Mesothelial cell of epicardium (in vitro differentiated cells): ENCODE results near the gene TRPV4. TPM values are rescaled to one million over a fixed set of nuclear protein-coding genes. Genes with fewer than 3 reads are reported as not detected.

Experiments
- DNase-seq, 2 experiments: peaks; one replicate each; pipeline ENCODE4 v3.0.0; 2021; ENCODE audit warnings: low spot score in 2 of 2; ENCODE audit not compliant: unreplicated experiment in 2 of 2
- H3K27ac Mint-ChIP-seq: 2 replicates; pipeline ENCODE4 v1.8.0; 2021; ENCODE audit warnings: mixed read lengths
- H3K27me3 Mint-ChIP-seq: 2 replicates; pipeline ENCODE4 v1.8.0; 2021; ENCODE audit warnings: low read depth, mixed read lengths
- H3K36me3 Mint-ChIP-seq: 2 replicates; pipeline ENCODE4 v1.8.0; 2021; ENCODE audit warnings: mixed read lengths
- H3K4me1 Mint-ChIP-seq: 2 replicates; pipeline ENCODE4 v1.8.0; 2021; ENCODE audit warnings: mixed read lengths
- H3K4me3 Mint-ChIP-seq: 2 replicates; pipeline ENCODE4 v1.8.0; 2021; ENCODE audit warnings: mild to moderate bottlenecking, moderate library complexity, mixed read lengths
- H3K9me3 Mint-ChIP-seq: 2 replicates; pipeline ENCODE4 v1.8.0; 2021; ENCODE audit warnings: mixed read lengths
- total RNA-seq: library from RNA; stranded (reverse); gene quantifications from 3 replicates; pipeline ENCODE4 v1.2.1, GENCODE V29; 2021
- TF ChIP-seq, protein P1 (sequence below): fragments of 200-600 bp; sonication (generic); IDR thresholded peaks from one replicate; pipeline ENCODE4 v1.5.0; 2021; ENCODE audit warnings: antibody characterized with exemption; ENCODE audit not compliant: unreplicated experiment

TRPV4 gene
- total RNA-seq, 1 donor from 2014 or later, result 4.1 TPM

DNA sequence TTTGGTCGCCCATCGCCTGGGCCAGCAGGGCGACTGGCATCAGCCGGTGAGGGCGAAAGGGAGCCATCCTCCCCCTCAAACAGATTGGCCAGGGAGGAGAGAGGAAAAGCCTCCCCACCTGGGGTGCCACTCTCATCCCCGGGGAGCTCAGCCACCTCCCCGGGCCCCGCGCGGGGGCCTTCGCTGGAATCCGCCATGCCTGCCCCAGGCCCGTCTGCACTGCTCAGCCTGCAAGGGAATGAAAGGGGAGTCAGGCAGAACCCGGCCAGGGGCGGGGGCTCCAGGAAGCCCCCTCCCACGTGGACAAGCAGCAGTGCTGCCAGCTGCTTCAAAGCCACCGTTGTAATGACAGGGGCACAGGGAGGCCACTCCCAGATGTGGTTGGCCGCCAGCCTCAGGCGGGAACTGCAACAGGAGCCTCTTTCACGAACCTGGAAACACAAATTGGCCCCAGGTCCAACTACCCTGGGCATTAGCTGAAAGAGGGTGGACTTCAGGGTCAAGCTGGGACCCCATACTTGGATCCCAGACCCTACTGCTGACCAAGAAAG, 18.5 kb downstream of the TRPV4 start:
- Mint-ChIP-seq H3K36me3 (no peaks in the 10 kb centered on the region), H3K27me3 (no peaks in the 10 kb centered on the region), H3K4me3 (no peak overlapping the region), H3K9me3 (no peaks in the 10 kb centered on the region), H3K4me1 (peaks cover 8% of the 10 kb centered on the region), H3K27ac (no peak overlapping the region)
- TF ChIP-seq, protein P1, sequence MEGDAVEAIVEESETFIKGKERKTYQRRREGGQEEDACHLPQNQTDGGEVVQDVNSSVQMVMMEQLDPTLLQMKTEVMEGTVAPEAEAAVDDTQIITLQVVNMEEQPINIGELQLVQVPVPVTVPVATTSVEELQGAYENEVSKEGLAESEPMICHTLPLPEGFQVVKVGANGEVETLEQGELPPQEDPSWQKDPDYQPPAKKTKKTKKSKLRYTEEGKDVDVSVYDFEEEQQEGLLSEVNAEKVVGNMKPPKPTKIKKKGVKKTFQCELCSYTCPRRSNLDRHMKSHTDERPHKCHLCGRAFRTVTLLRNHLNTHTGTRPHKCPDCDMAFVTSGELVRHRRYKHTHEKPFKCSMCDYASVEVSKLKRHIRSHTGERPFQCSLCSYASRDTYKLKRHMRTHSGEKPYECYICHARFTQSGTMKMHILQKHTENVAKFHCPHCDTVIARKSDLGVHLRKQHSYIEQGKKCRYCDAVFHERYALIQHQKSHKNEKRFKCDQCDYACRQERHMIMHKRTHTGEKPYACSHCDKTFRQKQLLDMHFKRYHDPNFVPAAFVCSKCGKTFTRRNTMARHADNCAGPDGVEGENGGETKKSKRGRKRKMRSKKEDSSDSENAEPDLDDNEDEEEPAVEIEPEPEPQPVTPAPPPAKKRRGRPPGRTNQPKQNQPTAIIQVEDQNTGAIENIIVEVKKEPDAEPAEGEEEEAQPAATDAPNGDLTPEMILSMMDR, result no peak
- no peak for DNase-seq

DNA sequence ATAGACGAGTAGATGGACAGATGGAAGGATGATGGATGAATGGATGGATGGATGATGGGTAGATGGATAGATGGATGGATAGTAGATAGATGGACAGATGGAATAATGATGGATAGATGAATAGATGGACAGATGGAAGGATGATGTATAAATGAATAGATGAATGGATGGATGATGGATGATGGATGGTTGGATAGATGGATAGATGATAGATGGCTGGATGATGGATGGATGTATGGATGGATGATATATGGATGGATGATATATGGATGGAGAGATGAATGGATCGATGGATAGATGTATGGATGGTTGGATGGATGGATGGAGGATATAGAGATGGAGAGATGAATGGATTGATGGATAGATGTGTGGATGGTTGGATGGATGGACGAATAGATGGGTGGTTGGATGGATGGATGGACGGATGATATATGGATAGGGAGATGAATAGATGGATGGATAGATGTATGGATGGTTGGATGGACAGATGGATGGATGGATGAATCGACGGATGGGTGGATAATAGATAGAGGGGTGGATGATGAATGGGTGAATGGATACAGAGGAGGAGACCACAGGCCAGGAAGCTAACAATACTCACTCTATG, 19.3 kb downstream of the TRPV4 start:
- no peak overlapping the region for H3K27ac Mint-ChIP-seq

DNA sequence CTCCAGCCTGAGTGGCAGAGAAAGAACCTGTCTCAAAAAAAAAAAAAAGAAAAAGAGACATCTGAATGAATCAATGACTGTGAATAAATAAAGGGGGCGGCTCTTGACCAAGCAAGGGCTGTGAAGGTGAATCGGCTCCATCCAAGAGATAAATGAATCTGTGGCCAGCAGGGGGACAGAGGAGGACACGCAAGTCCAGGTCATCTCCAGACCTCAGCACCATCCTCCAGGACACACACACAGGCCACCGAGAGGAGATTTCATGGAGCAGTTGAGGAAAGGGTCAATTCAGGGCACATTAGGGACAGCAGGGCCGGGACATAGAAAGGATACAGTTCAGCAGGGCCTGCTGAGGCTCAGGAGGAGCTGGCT, 21.6 kb downstream of the TRPV4 start:
- Mint-ChIP-seq H3K9me3 (no peaks in the 10 kb centered on the region), H3K27ac (no peak overlapping the region), H3K4me1 (no peaks in the 10 kb centered on the region), H3K27me3 (no peaks in the 10 kb centered on the region), H3K4me3 (no peak overlapping the region), H3K36me3 (no peaks in the 10 kb centered on the region)
- no peak for DNase-seq
- TF ChIP-seq, protein P1, result no peak

More for the DNA sequence above, 19.3 kb downstream of the TRPV4 start:
- no peak for DNase-seq
- H3K4me1 Mint-ChIP-seq, result peaks cover 3% of the 10 kb centered on the region
- H3K36me3 Mint-ChIP-seq, result no peaks in the 10 kb centered on the region
- H3K9me3 Mint-ChIP-seq, result no peaks in the 10 kb centered on the region
- no peaks in the 10 kb centered on the region for H3K27me3 Mint-ChIP-seq
- TF ChIP-seq, protein P1, result no peak
- no peak overlapping the region for H3K4me3 Mint-ChIP-seq

DNA sequence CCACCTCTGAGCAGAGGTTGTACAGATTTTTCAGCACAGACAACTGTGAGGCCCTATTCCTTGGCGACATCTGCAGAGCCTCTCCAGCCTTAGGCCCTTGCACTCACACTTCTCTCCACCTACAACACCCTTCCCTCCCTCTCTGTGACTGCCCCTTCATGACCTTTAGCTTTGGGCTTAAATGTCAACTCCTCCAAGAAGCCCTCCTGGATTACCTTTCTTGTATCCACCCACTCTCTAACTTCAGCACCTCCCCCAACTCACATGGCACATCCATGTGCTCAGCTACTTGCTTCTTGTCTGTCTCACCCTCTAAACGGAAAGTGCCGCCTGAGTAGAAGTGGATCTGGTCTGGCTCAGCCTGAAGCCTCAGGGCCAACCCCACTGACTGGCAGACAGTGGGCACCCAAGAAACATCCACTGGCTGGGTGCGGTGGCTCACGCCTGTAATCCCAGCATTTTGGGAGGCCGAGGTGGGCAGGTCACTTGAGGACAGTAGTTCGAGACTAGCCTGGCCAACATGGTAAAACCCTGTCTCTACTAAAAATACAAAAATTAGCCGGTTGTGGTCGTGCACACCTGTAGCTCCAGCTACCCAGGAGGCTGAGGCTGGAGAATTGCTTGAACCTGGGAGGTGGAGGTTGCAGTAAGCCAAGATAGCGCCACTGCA, 22.1 kb downstream of the TRPV4 start:
- Mint-ChIP-seq H3K9me3 (no peaks in the 10 kb centered on the region), H3K27me3 (no peaks in the 10 kb centered on the region), H3K4me1 (no peaks in the 10 kb centered on the region), H3K27ac (no peak overlapping the region), H3K36me3 (no peaks in the 10 kb centered on the region), H3K4me3 (no peak overlapping the region)
- no peak for DNase-seq
- TF ChIP-seq, protein P1, result no peak

DNA sequence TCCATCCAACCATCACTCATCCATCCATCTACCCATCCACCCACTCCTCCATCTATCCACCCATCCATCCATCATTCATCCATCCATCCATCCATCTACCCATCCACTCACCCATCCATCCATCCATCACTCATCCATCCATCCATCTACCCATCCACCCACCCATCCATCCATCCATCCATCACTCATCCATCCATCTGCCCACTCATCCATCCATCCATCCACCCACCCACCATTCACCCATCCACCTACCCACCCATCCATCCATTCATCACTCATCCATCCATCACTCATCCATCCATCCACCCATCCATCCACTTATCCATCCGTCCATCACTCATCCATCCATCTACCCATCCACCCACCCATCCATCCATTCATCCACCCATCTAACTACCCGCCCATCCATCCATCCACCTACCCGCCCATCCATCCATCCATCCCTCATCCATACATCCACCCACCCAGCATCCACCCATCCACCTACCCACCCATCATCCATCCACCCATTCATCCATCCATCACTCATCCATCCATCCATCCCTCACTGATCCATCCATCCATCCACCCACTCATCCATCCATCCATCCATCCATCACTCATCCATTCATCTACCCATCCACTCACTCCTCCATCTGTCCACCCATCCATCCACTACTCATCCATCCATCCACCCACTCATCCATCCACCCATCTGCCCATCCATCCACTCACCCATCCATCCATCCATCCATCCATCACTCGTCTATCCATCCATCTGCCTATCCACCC, 24.1 kb downstream of the TRPV4 start:
- no peaks in the 10 kb centered on the region for H3K27me3 Mint-ChIP-seq
- H3K4me1 Mint-ChIP-seq, result no peaks in the 10 kb centered on the region
- no peak overlapping the region for H3K27ac Mint-ChIP-seq
- no peaks in the 10 kb centered on the region for H3K36me3 Mint-ChIP-seq
- no peak for DNase-seq
- TF ChIP-seq, protein P1, result no peak
- no peak overlapping the region for H3K4me3 Mint-ChIP-seq
- no peaks in the 10 kb centered on the region for H3K9me3 Mint-ChIP-seq
